ENCODE measurements around the gene PLEKHM2.

The PLEKHM2 gene

DNA sequence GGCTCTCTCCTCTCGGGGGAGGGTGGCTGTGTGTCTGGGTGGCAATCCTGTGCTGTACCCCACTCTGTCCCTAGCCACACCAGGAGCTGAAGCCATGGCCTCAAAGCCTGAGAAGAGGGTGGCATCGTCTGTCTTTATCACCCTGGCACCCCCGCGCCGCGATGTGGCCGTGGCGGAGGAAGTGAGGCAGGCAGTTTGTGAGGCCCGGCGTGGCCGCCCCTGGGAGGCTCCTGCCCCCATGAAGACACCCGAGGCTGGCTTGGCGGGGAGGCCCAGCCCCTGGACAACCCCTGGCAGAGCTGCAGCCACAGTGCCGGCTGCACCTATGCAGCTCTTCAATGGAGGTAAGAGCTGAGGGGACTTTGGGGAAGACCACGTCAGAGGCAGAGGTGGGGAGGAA, 80.8 kb downstream of the PLEKHM2 start:
- no peak for DNase-seq

- no peak for DNase-seq
Measured at GRCh38 chr1:15765495-15766194, 81.5 kb downstream of the PLEKHM2 start.

GRCh38 chr1:15767941-15768340, 83.8 kb downstream of the PLEKHM2 start:
- no peak for DNase-seq

DNA sequence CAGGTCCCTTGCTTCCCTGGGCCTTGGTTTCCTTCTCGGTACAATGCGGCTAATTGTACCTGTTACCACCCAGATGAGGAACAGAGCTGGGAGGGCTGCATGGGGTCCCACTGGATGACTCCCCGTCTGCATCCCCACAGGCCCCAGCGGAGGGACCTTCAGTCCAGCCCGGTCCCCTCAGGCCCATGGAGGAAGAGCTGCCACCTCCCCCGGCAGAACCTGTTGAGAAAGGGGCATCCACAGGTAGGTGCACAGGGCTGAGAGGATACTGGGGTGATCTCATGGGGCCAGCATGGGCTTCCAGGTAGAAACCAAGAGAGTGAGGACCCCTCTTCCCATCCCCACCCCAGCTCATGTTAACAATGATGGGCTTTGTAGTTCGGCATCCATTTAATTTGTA, 84.3 kb downstream of the PLEKHM2 start:
- no peak for DNase-seq

DNA sequence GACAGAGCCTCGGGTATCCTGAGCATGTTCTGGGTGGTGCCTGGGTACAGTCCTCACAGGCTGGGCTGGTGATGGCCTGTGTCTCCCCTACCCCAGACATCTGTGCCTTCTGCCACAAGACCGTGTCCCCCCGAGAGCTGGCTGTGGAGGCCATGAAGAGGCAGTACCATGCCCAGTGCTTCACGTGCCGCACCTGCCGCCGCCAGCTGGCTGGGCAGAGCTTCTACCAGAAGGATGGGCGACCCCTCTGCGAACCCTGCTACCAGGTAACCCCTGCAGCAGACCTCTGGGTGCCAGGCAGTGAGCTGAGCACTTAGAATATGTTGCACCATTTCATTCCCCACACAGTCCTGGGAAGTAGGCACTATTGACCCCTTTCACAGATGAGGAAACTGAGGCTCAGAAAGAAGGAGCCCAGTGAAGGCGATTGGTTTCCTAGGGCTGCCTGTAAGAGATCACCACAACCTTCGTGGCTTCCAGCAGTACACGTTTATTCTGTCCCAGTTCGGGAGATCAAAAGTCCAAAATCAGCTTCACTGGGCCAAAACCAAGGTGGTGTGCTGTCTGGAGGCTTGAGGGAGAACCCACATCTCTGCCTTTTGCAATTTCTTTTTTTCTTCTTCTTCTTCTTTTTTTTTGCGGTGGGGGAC, 86.3 kb downstream of the PLEKHM2 start:
- no peak for DNase-seq

DNA sequence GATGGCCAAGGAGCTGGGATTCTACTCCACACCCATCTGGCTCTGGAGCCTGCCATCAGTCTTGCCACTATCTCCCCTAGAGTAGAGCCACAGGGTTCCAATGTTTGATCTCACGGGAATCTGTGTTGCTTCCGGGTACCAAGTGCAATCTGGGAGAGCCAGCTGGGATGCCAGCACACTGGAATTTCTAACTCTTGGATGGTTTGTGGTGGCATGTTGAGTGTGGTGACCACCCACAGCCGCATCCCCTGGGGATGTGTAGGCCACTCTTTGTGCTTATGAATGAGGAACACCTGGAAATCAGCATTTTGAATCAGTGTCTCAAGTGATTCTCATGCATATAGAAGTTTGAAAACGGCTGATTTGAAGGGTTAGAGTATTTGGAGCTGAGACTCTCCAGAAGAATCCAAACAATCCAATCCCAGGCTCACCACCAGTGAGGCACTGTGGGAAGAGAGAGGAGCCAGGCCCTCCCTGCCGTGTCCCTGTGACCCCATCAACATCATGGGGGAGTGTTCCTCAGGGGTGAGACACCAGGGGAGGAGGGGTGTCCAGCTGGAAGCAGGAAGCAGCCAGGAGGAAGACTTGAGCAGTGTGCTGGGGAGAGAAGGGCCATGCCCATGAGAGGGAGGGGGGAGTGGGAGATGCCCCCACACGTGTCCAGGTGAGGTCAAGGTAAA, 87.9 kb downstream of the PLEKHM2 start:
- DNase-seq, result no peak

DNA sequence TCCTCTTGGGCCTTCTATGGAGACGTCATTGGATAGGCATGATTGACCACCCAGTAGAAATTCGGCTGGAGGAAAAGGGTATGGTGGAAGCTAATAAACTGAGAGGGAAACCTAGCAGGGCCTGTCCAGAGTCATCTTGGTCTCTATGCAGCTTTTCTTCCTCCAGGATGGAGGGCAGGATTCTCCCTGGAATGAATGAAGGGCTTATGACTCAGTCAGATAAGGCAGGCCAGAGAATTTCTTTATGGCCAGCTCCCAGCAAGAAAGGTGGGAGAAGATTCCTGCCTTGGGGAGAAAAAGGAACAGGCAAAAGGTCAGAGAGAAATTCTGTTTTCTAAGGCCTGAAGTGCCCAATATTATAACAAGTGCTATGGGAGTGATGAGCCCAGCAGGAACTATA, 91.6 kb downstream of the PLEKHM2 start:
- no peak for DNase-seq

GRCh38 chr1:15777909-15778707, 94.0 kb downstream of the PLEKHM2 start:
- no peak for DNase-seq

Measured in stimulated activated CD4-positive, alpha-beta T cell treated with anti-CD3 and anti-CD28 coated beads, Interleukin-2, amount 100 ng/mL, for 24 hours (primary cell).